ENCODE data around the gene TNS1. TPM values are rescaled to one million over a fixed set of nuclear protein-coding genes. Genes with fewer than 3 reads are reported as not detected.

The TNS1 gene
- total RNA-seq, 2 donors from 2014 or later: 20.6 to 164 TPM

DNA sequence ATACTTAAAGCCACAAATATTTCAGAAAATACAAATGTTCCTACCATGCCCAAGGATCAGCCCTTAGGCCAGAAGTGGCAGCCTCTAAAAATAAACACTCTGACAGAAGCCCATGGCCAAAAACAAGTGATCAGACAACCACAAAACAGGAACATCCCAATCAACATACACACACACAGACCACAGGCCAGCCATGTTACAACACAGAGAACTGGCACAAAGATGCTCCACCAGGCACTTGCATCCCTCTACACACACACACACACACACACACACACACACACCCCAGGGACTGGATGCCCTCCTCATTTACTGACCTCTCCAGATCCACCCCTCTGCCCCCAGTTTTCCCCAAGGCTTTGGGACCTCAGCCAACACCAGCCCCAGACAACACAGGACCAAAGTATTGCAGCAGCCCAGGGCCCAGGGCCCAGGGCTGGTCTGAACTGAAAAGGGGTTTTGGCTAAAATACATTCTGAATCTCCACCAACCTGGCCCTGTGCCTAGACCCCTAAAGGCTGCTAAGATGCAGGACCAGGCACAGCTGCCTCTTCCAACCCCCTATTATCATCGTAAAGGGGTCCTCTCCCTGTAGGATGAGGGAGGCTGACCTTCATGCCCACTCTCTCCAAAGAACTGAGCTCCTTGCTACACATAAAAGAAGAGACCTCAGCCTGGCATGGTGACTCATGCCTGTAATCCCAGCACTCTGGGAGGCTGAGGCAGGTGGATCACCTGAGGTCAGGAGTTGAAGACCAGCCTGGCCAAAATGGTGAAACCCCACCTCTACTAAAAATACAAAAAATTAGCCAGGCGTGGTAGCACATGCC lies 151.4 kb downstream of the TNS1 start:
- H3K9me3 ChIP-seq: no peaks in the 10 kb centered on the region
- no peaks in the 10 kb centered on the region for H3K27me3 ChIP-seq
- intact Hi-C loops (cut with DNase I): no loop called here
- H3K27ac ChIP-seq: no peak overlapping the region
- DNase-seq: no peak
- H3K9ac ChIP-seq (ENCODE audit: low read depth in 2 of 2, low read length in 2 of 2): no peak overlapping the region
- H3K36me3 ChIP-seq: no peaks in the 10 kb centered on the region
- H3K4me1 ChIP-seq: no peaks in the 10 kb centered on the region
- TF ChIP-seq, protein P1, sequence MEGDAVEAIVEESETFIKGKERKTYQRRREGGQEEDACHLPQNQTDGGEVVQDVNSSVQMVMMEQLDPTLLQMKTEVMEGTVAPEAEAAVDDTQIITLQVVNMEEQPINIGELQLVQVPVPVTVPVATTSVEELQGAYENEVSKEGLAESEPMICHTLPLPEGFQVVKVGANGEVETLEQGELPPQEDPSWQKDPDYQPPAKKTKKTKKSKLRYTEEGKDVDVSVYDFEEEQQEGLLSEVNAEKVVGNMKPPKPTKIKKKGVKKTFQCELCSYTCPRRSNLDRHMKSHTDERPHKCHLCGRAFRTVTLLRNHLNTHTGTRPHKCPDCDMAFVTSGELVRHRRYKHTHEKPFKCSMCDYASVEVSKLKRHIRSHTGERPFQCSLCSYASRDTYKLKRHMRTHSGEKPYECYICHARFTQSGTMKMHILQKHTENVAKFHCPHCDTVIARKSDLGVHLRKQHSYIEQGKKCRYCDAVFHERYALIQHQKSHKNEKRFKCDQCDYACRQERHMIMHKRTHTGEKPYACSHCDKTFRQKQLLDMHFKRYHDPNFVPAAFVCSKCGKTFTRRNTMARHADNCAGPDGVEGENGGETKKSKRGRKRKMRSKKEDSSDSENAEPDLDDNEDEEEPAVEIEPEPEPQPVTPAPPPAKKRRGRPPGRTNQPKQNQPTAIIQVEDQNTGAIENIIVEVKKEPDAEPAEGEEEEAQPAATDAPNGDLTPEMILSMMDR (IDR thresholded peaks at IDR 0.05): no peak
- no peak overlapping the region for H3K4me3 ChIP-seq

DNA sequence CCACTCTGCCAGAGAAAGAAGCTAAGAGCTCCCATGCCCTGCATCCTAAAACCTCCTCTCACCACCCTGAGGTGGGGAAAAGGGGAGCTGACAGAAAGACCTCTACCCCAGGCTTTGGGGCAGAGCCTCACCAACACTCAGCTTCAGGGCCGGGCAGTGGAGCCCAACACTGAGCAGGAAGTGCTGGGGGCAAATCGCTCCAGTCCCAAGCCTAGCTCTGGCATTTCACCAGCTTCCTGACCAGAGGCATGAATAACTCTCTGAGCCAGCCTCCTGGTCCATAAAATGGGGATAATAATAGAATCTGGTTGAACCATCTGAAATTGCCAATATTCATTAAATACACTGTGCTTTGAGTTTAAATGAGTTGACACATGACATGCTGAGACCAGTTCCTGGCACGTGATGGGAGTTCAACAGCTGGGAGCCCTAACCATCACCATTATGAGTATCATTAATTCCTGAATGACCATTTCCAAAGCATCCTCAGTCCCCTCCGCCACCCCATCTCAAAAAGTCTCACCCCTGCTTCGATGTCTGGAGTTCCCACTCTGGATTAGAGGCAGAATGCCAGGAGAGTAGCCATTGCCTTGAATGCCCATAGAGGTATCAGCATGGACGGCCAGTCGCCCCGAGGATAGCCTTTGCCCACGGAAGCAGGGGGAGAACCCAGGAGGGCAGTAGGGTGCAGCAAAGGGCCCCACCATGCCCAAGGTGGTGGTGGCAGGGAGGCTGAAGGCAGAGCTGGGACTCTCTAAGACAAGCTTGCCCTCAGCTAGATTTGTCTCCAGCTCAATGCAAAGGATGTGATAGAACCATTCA lies 153.4 kb downstream of the TNS1 start:
- TF ChIP-seq, protein P1 (IDR thresholded peaks at IDR 0.05): no peak
- no peak for DNase-seq
- Histone ChIP-seq H3K4me1 (no peaks in the 10 kb centered on the region), H3K27me3 (no peaks in the 10 kb centered on the region), H3K9me3 (no peaks in the 10 kb centered on the region), H3K9ac (ENCODE audit: low read depth in 2 of 2, low read length in 2 of 2) (no peak overlapping the region), H3K27ac (no peak overlapping the region), H3K36me3 (no peaks in the 10 kb centered on the region), H3K4me3 (no peak overlapping the region)
- intact Hi-C loops (cut with DNase I): no loop called here

DNA sequence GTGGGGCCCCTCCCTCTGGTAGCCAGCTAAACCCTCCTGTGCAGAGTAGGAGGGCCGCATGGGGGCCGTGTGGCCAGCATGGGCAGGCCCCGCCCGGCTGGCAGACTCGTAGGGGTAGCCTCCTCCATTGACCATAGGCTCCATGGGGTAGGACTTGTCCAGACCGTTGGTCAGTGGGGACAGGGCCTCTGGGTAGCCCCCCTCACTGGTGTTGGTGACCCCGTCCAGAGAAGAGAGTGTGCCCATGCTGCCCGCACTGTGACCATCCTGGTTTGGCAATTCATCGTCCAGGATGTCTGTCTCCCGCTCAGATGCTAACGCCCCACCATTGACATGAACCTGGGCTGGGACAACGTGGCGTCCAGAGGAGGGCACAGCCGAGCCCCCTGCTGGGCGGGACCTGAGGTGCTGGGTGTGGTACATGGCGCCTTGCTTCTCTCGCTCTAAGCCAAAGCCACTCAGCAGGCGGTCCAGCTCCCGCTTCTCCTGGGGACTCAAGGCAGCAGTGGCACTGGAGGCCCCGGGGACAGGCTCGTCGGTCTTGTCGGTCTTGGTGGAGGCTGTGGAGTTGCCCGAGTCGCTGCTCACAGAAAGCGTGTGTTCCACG lies 154.3 kb downstream of the TNS1 start:
- Histone ChIP-seq H3K36me3 (no peaks in the 10 kb centered on the region), H3K4me1 (no peaks in the 10 kb centered on the region), H3K27me3 (no peaks in the 10 kb centered on the region), H3K27ac (no peak overlapping the region), H3K9me3 (no peaks in the 10 kb centered on the region), H3K4me3 (no peak overlapping the region), H3K9ac (ENCODE audit: low read depth in 2 of 2, low read length in 2 of 2) (no peak overlapping the region)
- intact Hi-C loops (cut with DNase I): no loop called here
- DNase-seq: no peak
- TF ChIP-seq, protein P1 (IDR thresholded peaks at IDR 0.05): no peak

DNA sequence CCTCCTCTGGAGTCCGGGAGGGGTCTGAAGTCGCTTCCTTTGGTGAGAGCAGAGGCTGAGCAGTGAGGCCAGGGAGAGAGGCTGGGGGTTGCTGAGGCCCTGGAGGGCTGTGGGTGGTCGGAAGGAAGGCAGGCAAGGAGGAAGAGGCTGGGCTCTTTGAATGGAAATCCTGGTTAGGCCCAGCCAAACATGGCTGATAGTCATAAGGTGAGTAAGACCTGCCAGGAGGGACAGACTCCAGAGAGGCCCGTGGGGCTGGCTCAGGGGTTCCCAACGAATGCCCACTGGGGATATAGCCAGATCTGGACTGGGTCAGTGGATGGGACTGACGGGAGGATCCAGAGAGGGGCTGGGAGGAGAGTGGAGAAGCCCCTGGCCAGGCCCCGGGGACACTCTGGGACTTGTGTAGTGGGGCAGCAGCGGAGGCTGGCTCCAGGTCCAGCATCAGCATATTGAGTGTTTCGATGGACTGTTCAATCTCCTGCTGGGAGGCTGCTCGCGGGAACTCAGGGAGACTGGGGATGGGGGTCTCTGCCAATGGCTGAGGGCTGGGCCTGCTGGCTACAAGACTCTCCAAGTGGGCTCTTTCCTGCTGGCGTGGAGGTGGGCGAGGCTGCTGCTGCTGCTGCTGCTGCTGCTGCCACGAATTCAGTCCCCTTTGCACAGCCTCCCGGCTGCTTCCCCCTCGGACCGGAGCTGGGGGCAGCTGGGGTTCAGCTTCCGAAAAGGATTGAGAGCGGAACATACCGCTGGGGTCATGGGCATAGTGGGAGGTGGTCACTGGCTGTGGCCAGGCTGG lies 155.0 kb downstream of the TNS1 start:
- H3K36me3 ChIP-seq: no peaks in the 10 kb centered on the region
- no peak overlapping the region for H3K27ac ChIP-seq
- no peaks in the 10 kb centered on the region for H3K9me3 ChIP-seq
- H3K4me3 ChIP-seq: no peak overlapping the region
- H3K9ac ChIP-seq (ENCODE audit: low read depth in 2 of 2, low read length in 2 of 2): no peak overlapping the region
- TF ChIP-seq, protein P1 (IDR thresholded peaks at IDR 0.05): no peak
- no peaks in the 10 kb centered on the region for H3K4me1 ChIP-seq
- H3K27me3 ChIP-seq: no peaks in the 10 kb centered on the region
- DNase-seq: no peak
- intact Hi-C loops (cut with DNase I): no loop called here

DNA sequence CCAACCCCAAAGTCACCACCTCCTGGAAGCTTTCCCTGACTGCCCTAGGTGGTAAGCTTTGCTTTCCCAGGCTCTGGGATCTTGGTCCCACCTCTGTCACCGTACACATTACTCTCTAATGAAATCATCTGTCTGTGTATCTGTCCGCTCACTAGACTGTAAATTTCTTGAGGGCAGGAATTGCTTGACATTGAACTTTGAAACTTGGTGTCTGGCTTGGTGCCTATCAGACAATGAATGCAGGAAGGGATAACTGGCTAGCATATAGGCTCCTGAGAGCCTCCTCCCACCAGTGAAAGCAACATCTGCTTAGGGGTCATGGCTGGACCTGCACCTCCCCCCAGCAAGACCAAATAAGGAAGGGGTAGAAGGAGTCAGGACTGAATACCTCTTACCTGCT lies 155.7 kb downstream of the TNS1 start:
- H3K9me3 ChIP-seq: no peaks in the 10 kb centered on the region
- H3K36me3 ChIP-seq: no peaks in the 10 kb centered on the region
- H3K4me1 ChIP-seq: no peaks in the 10 kb centered on the region
- TF ChIP-seq, protein P1 (IDR thresholded peaks at IDR 0.05): no peak
- H3K27me3 ChIP-seq: no peaks in the 10 kb centered on the region
- no peak overlapping the region for H3K27ac ChIP-seq
- DNase-seq: no peak
- no peak overlapping the region for H3K4me3 ChIP-seq
- intact Hi-C loops (cut with DNase I): no loop called here
- no peak overlapping the region for H3K9ac ChIP-seq (ENCODE audit: low read depth in 2 of 2, low read length in 2 of 2)

Measured in colonic mucosa (tissue), 4 donors.